ENCODE measurements around the gene FUS.
"Not testable (repeated sequence)": the region's sequence is repeated elsewhere in the genome, so short reads cannot be mapped to it uniquely, and the experiment has no call there.

Gene FUS

GRCh38 chr16:31179747-31180459 lies at the start of gene FUS:
Gene FUS (plus strand): TSS chr16:31180139. CDS start chr16:31180215, 76 bp downstream.
- peak; percentile 91 to 93 for DNase-seq (ENCODE audit: low read depth in 1 of 2, low spot score in 1 of 2)
- peak; percentile 57 for TF ChIP-seq JUND (IDR thresholded peaks at IDR 0.05; ENCODE audit: low read depth)
- in situ Hi-C loops (cut with HindIII; ENCODE audit: low pct_unique_long_range_greater_than_20kb, low sequenced_read_pairs), result no loop called here

DNA sequence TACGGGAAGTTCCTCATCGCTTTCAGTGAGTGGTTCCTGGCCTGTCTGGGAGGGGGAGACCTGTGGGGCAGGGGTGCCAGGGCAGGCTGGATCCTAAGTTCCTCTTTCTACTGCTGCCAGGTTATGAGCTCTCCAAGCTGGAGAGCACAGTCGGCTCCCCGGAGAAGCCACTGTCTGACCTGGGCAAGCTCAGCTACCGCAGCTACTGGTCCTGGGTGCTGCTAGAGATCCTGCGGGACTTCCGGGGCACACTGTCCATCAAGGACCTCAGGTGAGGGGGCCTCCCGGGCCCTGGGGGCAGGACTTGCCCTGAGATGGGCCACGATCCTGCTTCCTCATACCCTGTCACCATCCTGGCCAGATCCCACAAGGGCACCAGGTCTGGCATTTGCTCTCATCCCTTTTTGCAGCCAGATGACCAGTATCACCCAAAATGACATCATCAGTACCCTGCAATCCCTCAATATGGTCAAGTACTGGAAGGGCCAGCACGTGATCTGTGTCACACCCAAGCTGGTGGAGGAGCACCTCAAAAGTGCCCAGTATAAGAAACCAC lies 49.5 kb upstream of the FUS start:
- no peak for TF ChIP-seq JUND (IDR thresholded peaks at IDR 0.05; ENCODE audit: low read depth)
- in situ Hi-C loops (cut with HindIII; ENCODE audit: low pct_unique_long_range_greater_than_20kb, low sequenced_read_pairs), result no loop called here
- no peak for DNase-seq (ENCODE audit: low read depth in 1 of 2, low spot score in 1 of 2)

GRCh38 chr16:31130899-31131298 lies 49.0 kb upstream of the FUS start:
- no peak for TF ChIP-seq JUND (IDR thresholded peaks at IDR 0.05; ENCODE audit: low read depth)
- DNase-seq (ENCODE audit: low read depth in 1 of 2, low spot score in 1 of 2), result peak; percentile 87 to 98
- in situ Hi-C loops (cut with HindIII; ENCODE audit: low pct_unique_long_range_greater_than_20kb, low sequenced_read_pairs), result no loop called here

- DNase-seq (ENCODE audit: low read depth in 1 of 2, low spot score in 1 of 2), result no peak
- TF ChIP-seq JUND (IDR thresholded peaks at IDR 0.05; ENCODE audit: low read depth), result no peak
- in situ Hi-C loops (cut with HindIII; ENCODE audit: low pct_unique_long_range_greater_than_20kb, low sequenced_read_pairs), result no loop called here
Observed at GRCh38 chr16:31131416-31131815, 48.5 kb upstream of the FUS start.

- no peak for DNase-seq (ENCODE audit: low read depth in 1 of 2, low spot score in 1 of 2)
- TF ChIP-seq JUND (IDR thresholded peaks at IDR 0.05; ENCODE audit: low read depth), result no peak
- in situ Hi-C loops (cut with HindIII; ENCODE audit: low pct_unique_long_range_greater_than_20kb, low sequenced_read_pairs), result no loop called here
Observed at GRCh38 chr16:31131841-31132271, 48.1 kb upstream of the FUS start.

DNA sequence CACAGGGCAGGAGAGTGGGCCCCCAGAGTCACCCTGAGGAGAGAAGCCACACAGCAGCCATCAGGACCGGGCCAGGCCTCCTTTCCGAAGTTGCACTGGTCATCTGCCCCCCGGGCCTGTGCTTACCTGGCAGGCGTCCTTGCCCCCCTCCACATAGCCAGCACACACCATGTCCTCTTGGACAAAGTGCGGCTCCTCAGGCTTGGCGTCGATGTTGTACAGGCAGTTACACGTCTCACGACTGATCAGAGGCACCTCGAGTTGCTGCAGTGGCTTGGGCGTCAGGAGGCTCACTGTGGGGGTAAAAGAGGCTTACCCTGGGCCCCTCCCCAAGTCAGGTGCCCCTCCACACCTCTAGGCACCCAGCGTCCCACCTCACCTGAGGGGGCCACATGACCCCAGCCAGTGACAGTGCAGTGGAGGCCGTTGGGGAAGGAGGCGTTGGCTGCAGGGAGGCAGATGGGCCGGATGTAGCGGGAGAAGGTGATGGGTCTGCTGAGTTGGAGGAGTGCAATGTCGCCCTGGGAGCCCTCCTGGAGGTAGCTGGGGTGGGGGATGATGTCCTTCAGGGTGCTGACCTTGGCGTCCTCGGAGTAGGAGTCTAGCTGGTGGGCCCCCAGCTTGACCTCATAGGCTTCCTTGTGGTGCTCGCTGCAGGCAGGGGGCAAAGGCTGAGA lies 47.5 kb upstream of the FUS start:
- TF ChIP-seq JUND (IDR thresholded peaks at IDR 0.05; ENCODE audit: low read depth), result no peak
- in situ Hi-C loops (cut with HindIII; ENCODE audit: low pct_unique_long_range_greater_than_20kb, low sequenced_read_pairs), result no loop called here
- no peak for DNase-seq (ENCODE audit: low read depth in 1 of 2, low spot score in 1 of 2)

DNA sequence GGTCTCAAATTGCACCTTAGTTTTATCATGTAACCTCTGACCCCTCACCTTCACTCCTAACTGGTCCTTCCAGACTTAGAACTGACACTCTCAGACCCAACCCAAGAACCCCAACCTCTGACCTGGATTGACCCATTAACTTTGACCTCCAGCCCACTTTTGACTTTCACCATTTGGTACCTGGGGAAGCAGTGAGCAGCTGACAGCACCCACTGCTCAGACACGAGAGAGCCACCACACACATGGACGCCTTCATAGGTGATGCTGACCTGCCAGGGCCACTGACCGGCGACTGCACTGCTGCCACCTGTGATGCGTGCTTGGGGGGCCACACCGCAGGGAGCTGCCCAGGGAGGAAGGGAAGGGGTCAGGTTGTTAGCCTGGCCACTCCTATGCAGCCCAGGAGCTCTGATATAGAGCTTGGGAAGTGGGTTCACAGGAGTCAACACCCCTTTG lies 46.9 kb upstream of the FUS start:
- DNase-seq (ENCODE audit: low read depth in 1 of 2, low spot score in 1 of 2), result no peak
- TF ChIP-seq JUND (IDR thresholded peaks at IDR 0.05; ENCODE audit: low read depth), result no peak
- in situ Hi-C loops (cut with HindIII; ENCODE audit: low pct_unique_long_range_greater_than_20kb, low sequenced_read_pairs), result no loop called here

DNA sequence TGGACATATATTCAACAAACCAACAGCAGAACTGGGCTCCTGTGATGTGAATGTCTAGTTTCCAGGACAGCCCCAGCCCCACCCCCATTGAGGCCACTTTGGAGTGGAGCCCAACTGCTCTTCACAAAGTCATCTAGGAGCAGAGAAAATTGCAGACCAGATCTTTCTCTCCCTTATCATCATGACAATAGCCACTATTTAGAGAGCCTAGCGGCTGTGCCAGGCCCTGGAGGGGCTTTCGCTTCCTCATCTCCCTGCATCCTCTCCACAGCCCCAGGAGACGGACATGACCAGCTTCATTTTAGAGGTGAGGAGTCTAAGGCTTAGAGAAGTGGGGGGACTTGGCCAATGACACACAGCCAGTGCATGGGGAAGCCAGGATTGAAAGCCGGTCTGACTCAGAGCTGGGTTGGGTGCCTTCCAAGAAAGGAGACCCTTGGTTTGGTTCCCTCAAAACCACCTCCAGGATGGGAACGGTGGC lies 45.8 kb upstream of the FUS start:
- in situ Hi-C loops (cut with HindIII; ENCODE audit: low pct_unique_long_range_greater_than_20kb, low sequenced_read_pairs), result no loop called here
- no peak for DNase-seq (ENCODE audit: low read depth in 1 of 2, low spot score in 1 of 2)
- no peak for TF ChIP-seq JUND (IDR thresholded peaks at IDR 0.05; ENCODE audit: low read depth)

GRCh38 chr16:31134625-31135534 lies 45.1 kb upstream of the FUS start:
- DNase-seq (ENCODE audit: low read depth in 1 of 2, low spot score in 1 of 2), result peak in 1 of 2 experiments; percentile 67
- in situ Hi-C loops (cut with HindIII; ENCODE audit: low pct_unique_long_range_greater_than_20kb, low sequenced_read_pairs), result no loop called here
- TF ChIP-seq JUND (IDR thresholded peaks at IDR 0.05; ENCODE audit: low read depth), result no peak

- in situ Hi-C loops (cut with HindIII; ENCODE audit: low pct_unique_long_range_greater_than_20kb, low sequenced_read_pairs), result no loop called here
- no peak for TF ChIP-seq JUND (IDR thresholded peaks at IDR 0.05; ENCODE audit: low read depth)
- DNase-seq (ENCODE audit: low read depth in 1 of 2, low spot score in 1 of 2), result peak; percentile 90 to 93
Observed at GRCh38 chr16:31135535-31136286, 44.2 kb upstream of the FUS start, which contains the start of gene PRSS8. Gene PRSS8 (minus strand): TSS chr16:31135727. CDS start chr16:31135498, 229 bp downstream.

- in situ Hi-C loops (cut with HindIII; ENCODE audit: low pct_unique_long_range_greater_than_20kb, low sequenced_read_pairs), result no loop called here
- no peak for DNase-seq (ENCODE audit: low read depth in 1 of 2, low spot score in 1 of 2)
- TF ChIP-seq JUND (IDR thresholded peaks at IDR 0.05; ENCODE audit: low read depth), result no peak
Observed at GRCh38 chr16:31136287-31136662, 43.7 kb upstream of the FUS start.

- in situ Hi-C loops (cut with HindIII; ENCODE audit: low pct_unique_long_range_greater_than_20kb, low sequenced_read_pairs); DNase-seq (ENCODE audit: low read depth in 1 of 2, low spot score in 1 of 2): not testable (repeated sequence)
Observed at GRCh38 chr16:31136822-31137499, 43.0 kb upstream of the FUS start.
